ENCODE results near the gene OARD1. TPM values are rescaled to one million over a fixed set of nuclear protein-coding genes. Genes with fewer than 3 reads are reported as not detected.

Gene OARD1
- total and polyA plus RNA-seq, 2 of the 8 experiments (the other 6 are each of a cell fraction or from before 2014, with no cell fraction given) = 16.8 to 35.8 TPM

DNA sequence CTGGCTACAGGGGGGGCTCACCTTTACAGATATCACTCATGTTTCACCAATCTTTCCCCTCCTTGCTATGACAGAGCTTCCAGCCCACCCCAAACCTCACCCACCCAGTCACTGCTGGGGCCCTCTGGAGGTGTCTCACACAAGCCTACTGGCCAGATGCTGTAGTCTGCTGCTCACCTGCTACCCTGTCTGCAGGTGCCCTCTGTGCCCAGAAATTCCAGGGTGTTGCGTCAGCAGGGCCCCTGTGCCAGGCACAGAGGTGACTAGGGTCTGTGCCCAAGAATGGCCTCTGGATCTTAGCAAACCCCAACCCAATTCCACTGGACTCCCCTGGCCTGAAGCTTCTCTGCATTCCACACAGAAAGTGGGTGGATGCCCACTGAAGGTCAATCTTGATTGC is 54.5 kb downstream of the OARD1 start:
- no peak overlapping the region for H2AK5ac ChIP-seq (ENCODE audit: low read depth, low read length)
- H3K27ac ChIP-seq (ENCODE audit: low read depth, low read length) = no peak overlapping the region
- H3K23ac ChIP-seq (ENCODE audit: insufficient read length) = no peak overlapping the region
- no peak overlapping the region for H3K4me3 ChIP-seq (ENCODE audit: extremely low read depth in 1 of 4, insufficient read depth in 2 of 4, low read depth in 3 of 4, low read length in 4 of 4)
- no peaks in the 10 kb centered on the region for H3K36me3 ChIP-seq (ENCODE audit: control insufficient read depth in 2 of 4, insufficient read depth in 4 of 4, low read length in 3 of 4)
- H3K4me2 ChIP-seq (ENCODE audit: insufficient read depth in 1 of 2, low read depth in 2 of 2, low read length in 2 of 2) = no peak overlapping the region
- H2BK12ac ChIP-seq (ENCODE audit: low read depth, low read length) = no peak overlapping the region
- no peak overlapping the region for H2BK15ac ChIP-seq (ENCODE audit: low read length)
- H3K9me3 ChIP-seq (ENCODE audit: insufficient read depth in 2 of 2, low read depth in 1 of 2, low read length in 1 of 2) = no peaks in the 10 kb centered on the region
- POLR2A ChIA-PET (ENCODE audit: partially characterized antibody) = interaction anchor here (0.9 to 2.1 kb wide), 4 partner anchors 9 to 20 kb away, joined by 3 to 7 read pairs (median 4); no protein-coding TSS in a partner anchor
- FAIRE-seq (no peak), DNase-seq (ENCODE audit: low read depth in 1 of 2, low spot score in 2 of 2) (no peak)
- H3K9ac ChIP-seq (replicated peaks in 1 of 4; ENCODE audit: extremely low read depth in 1 of 4, low read depth in 3 of 4, low read length in 3 of 4) = no peak overlapping the region
- no peak overlapping the region for H2BK20ac ChIP-seq (ENCODE audit: low read length)
- no peak overlapping the region for H2BK120ac ChIP-seq (replicated peaks; ENCODE audit: low read depth, low read length)
- no peak overlapping the region for H3K56ac ChIP-seq (replicated peaks; ENCODE audit: insufficient read length, low read depth, low read length)
- H3K18ac ChIP-seq (ENCODE audit: extremely low read depth, low read length) = no peak overlapping the region
- CTCF ChIA-PET (ENCODE audit: partially characterized antibody) = interaction anchor here (1.1 to 4.8 kb wide), 6 partner anchors 10 to 302 kb away, joined by 3 to 37 read pairs (median 4); partner anchors contain the start of gene UNC5CL
- H3K4me1 ChIP-seq (replicated peaks in 1 of 4; ENCODE audit: control insufficient read depth in 3 of 4, insufficient read depth in 4 of 4, low read length in 3 of 4) = no peaks in the 10 kb centered on the region
- no peaks in the 10 kb centered on the region for H3K79me1 ChIP-seq (ENCODE audit: low read depth, low read length)
- no peak overlapping the region for H3K4ac ChIP-seq (replicated peaks; ENCODE audit: insufficient read length, low read depth, low read length)
- no peak overlapping the region for H4K5ac ChIP-seq (ENCODE audit: insufficient read length, low read depth, low read length)
- H3K27me3 ChIP-seq (replicated peaks in 1 of 4; ENCODE audit: control insufficient read depth in 3 of 4, extremely low read depth in 1 of 4, insufficient read depth in 3 of 4, low read length in 3 of 4) = no peaks in the 10 kb centered on the region
- no peaks in the 10 kb centered on the region for H4K20me1 ChIP-seq (replicated peaks in 1 of 2; ENCODE audit: control insufficient read depth in 1 of 2, insufficient read depth in 2 of 2, low read length in 2 of 2)
- H3K14ac ChIP-seq (ENCODE audit: insufficient read length) = no peak overlapping the region
- no peak overlapping the region for H4K91ac ChIP-seq (replicated peaks; ENCODE audit: insufficient read length, low read length)
- no peaks in the 10 kb centered on the region for H3K79me2 ChIP-seq (ENCODE audit: control insufficient read depth in 1 of 2, insufficient read depth in 2 of 2, low read length in 2 of 2)
- no peak overlapping the region for H4K8ac ChIP-seq (ENCODE audit: extremely low read depth, insufficient read depth, low read length)
- H2AFZ ChIP-seq (ENCODE audit: low read length) = no peak overlapping the region
- H3K23me2 ChIP-seq (ENCODE audit: low read depth, low read length) = no peaks in the 10 kb centered on the region
- WGBS, 2 experiments (ENCODE audit: extremely low coverage in 1 of 2, insufficient coverage in 1 of 2, insufficient read length in 1 of 2, insufficient replicate concordance in 2 of 2, low coverage in 1 of 2, low lambda C conversion rate in 2 of 2, missing lambda C conversion rate in 1 of 2) = 70% methylated on average over 1 of the region's 1 CpG; no CpG with 5 or more reads in 1 of the 2 experiments
- H2BK5ac ChIP-seq (ENCODE audit: low read depth, low read length) = no peak overlapping the region
- no peak for TF ChIP-seq NRF1 (IDR thresholded peaks at IDR 0.05; ENCODE audit: low read depth, low read length)
- TF ChIP-seq JUND (IDR thresholded peaks at IDR 0.05; ENCODE audit: low read length) = no peak
- no peak for TF ChIP-seq RNF2 (IDR thresholded peaks at IDR 0.05; ENCODE audit: borderline replicate concordance, low read depth, low read length, missing control alignments, poor library complexity, severe bottlenecking)
- no peak for TF ChIP-seq CHD1 (IDR thresholded peaks at IDR 0.05; ENCODE audit: low read depth, low read length)
- no peak for TF ChIP-seq NANOG (IDR thresholded peaks at IDR 0.05; ENCODE audit: insufficient read depth, low read depth, low read length, poor library complexity, severe bottlenecking)
- TF ChIP-seq BACH1 (IDR thresholded peaks at IDR 0.05; ENCODE audit: low read length) = no peak
- no peak for TF ChIP-seq ATF3 (IDR thresholded peaks at IDR 0.05; ENCODE audit: insufficient read depth, low read depth, low read length)
- TF ChIP-seq HDAC2 (IDR thresholded peaks at IDR 0.05; ENCODE audit: borderline replicate concordance in 1 of 2, low read depth in 2 of 2, low read length in 2 of 2) = no peak
- no peak for TF ChIP-seq MAX (IDR thresholded peaks at IDR 0.05)
- TF ChIP-seq SUZ12 (IDR thresholded peaks at IDR 0.05; ENCODE audit: low read length) = no peak
